ENCODE results near the gene METAP1D.

Gene METAP1D

DNA sequence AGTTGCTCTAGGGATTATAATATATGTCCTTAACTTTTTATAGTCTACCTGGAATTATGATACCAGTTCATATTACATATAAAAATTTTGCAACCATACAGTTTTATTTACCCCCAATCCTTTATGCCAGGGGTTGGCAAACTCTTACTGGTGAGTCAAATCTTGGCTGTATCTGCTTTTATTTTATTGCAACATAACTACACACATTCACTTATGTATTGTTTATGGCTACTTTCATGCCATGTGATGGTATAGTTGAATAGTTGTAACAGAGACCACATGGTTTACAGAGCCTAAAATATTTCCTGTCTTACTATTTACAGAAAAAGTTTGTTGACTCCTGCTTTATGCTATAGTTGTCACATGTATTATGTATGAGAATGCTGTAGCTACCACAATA lies 128.7 kb downstream of the METAP1D start:
- in situ Hi-C loops (cut with MboI; ENCODE audit: low sequenced_read_pairs, unreplicated experiment) = no loop called here
- DNase-seq (ENCODE audit: low spot score) = no peak
- TF ChIP-seq, protein P1, sequence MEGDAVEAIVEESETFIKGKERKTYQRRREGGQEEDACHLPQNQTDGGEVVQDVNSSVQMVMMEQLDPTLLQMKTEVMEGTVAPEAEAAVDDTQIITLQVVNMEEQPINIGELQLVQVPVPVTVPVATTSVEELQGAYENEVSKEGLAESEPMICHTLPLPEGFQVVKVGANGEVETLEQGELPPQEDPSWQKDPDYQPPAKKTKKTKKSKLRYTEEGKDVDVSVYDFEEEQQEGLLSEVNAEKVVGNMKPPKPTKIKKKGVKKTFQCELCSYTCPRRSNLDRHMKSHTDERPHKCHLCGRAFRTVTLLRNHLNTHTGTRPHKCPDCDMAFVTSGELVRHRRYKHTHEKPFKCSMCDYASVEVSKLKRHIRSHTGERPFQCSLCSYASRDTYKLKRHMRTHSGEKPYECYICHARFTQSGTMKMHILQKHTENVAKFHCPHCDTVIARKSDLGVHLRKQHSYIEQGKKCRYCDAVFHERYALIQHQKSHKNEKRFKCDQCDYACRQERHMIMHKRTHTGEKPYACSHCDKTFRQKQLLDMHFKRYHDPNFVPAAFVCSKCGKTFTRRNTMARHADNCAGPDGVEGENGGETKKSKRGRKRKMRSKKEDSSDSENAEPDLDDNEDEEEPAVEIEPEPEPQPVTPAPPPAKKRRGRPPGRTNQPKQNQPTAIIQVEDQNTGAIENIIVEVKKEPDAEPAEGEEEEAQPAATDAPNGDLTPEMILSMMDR (IDR thresholded peaks at IDR 0.05; ENCODE audit: borderline replicate concordance, control extremely low read depth, extremely low read depth, insufficient read depth, missing control alignments) = no peak

DNA sequence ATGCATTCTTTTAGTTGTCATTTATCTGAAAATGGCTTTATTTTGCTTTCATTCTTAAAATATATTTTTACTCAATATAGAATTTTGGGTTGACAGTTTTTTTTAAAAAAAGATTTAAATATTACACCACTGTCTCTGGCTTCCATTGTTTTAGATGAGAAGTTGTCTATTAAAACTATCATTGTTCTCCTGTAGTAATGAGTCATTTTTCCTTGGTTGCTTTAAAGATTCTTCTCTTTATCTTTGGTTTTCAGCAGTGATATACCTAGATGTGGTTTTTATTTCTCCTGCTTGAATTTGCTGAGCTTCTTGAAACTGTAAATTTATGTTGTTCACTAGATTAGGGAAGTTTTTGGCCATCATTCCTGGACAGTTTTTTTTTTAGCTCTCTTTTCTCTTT lies 129.7 kb downstream of the METAP1D start:
- in situ Hi-C loops (cut with MboI; ENCODE audit: low sequenced_read_pairs, unreplicated experiment) = no loop called here
- DNase-seq (ENCODE audit: low spot score) = no peak
- TF ChIP-seq, protein P1 (IDR thresholded peaks at IDR 0.05; ENCODE audit: borderline replicate concordance, control extremely low read depth, extremely low read depth, insufficient read depth, missing control alignments) = no peak

All from GM13976 (cell line).